ENCODE data around the gene MLST8. TPM values are rescaled to one million over a fixed set of nuclear protein-coding genes. Genes with fewer than 3 reads are reported as not detected.
A peak's percentile ranks its signal among the peaks of the same experiment; 100 is the strongest.

The MLST8 gene
- total RNA-seq, 1 experiment from 2014 or later: 53.1 TPM

DNA sequence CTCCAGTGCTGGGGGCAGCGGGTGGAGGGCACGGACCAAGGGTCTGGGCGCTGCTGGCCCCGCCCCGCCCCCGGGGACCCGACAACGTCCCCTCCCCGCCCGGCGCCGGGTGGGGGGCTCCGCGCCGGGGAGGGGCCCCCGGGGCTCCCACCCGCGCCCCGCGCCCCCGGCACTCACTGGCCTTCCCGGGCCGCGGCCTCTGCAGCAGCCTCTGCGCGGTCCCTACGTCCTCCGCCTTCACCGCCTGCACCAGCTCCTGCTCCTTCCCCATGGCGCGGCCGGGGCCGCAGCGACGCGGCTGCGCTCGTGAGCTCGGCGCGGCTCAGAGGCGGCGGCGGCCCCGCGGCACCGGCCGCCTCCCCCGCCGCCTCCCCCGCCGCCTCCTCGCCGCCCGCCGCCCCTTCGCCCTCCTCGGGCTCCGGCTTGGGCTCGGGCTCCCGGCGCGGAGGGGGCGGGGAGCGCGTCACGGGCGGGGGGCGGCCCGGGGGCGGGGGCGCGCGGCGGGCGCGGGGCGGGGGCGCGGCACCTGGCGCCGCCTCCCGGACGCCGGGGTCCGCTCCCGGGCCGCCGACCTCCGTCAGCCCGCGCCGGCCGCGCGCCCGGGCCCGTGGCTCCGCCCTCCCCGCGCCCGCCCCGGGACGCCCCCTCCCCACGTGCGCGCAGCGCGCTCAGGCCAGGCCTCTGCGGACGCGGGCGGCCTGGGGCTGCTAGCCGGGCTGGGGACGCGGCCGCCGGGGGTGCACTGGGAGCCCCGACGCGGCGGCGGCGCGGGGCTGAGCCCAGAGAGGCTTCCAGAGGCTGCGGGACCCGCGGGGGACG, 8.9 kb upstream of the MLST8 start, which contains the start of gene CASKIN1:
TSS of gene CASKIN1 (minus strand) at position 444 of the 819 bp plus-strand sequence. CDS start at position 271, 173 bp downstream.
- Mint-ChIP-seq H3K27ac (ENCODE audit: unreplicated experiment) (no peak within 1 kb of the TSS), H3K4me1 (ENCODE audit: low read depth, unreplicated experiment) (no peaks in the 10 kb centered on the region), H3K36me3 (ENCODE audit: insufficient read depth, unreplicated experiment) (no peaks in the 10 kb centered on the region), H3K9me3 (ENCODE audit: unreplicated experiment) (no peaks in the 10 kb centered on the region), H3K4me3 (ENCODE audit: unreplicated experiment) (peak within 1 kb of the TSS; percentile 69), H3K27me3 (ENCODE audit: insufficient read depth, unreplicated experiment) (no peaks in the 10 kb centered on the region)
- no peaks in the 10 kb centered on the region for H3K9me3 ChIP-seq
- no peaks in the 10 kb centered on the region for H3K36me3 ChIP-seq (ENCODE audit: control insufficient read depth, insufficient read depth, low read length)
- peak within 1 kb of the TSS; percentile 49 for H3K4me3 ChIP-seq (ENCODE audit: low read depth, low read length)
- ChIA-PET CTCF (interaction anchor here (1.2 to 3.8 kb wide), 2 partner anchors 56 to 73 kb away, joined by 4 to 29 read pairs; partner anchors contain the start of gene ECI1), POLR2A (no interaction called here)
- BruUV-seq (replicated peaks): no TSS peak
- DNase-seq: peak in 1 of 2 experiments; percentile 53
- TF ChIP-seq, protein P1, sequence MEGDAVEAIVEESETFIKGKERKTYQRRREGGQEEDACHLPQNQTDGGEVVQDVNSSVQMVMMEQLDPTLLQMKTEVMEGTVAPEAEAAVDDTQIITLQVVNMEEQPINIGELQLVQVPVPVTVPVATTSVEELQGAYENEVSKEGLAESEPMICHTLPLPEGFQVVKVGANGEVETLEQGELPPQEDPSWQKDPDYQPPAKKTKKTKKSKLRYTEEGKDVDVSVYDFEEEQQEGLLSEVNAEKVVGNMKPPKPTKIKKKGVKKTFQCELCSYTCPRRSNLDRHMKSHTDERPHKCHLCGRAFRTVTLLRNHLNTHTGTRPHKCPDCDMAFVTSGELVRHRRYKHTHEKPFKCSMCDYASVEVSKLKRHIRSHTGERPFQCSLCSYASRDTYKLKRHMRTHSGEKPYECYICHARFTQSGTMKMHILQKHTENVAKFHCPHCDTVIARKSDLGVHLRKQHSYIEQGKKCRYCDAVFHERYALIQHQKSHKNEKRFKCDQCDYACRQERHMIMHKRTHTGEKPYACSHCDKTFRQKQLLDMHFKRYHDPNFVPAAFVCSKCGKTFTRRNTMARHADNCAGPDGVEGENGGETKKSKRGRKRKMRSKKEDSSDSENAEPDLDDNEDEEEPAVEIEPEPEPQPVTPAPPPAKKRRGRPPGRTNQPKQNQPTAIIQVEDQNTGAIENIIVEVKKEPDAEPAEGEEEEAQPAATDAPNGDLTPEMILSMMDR (IDR thresholded peaks at IDR 0.05; ENCODE audit: insufficient read depth in 1 of 2, low read depth in 1 of 2, low read length in 1 of 2, severe bottlenecking in 1 of 2, unreplicated experiment in 1 of 2): no peak
- H3K4me1 ChIP-seq: peaks cover 9% of the 10 kb centered on the region
- intact Hi-C loops (cut with micrococcal nuclease; ENCODE audit: unreplicated experiment): no loop called here
- H3K27me3 ChIP-seq (replicated peaks; ENCODE audit: control insufficient read depth, insufficient read depth, low read length): no peaks in the 10 kb centered on the region

DNA sequence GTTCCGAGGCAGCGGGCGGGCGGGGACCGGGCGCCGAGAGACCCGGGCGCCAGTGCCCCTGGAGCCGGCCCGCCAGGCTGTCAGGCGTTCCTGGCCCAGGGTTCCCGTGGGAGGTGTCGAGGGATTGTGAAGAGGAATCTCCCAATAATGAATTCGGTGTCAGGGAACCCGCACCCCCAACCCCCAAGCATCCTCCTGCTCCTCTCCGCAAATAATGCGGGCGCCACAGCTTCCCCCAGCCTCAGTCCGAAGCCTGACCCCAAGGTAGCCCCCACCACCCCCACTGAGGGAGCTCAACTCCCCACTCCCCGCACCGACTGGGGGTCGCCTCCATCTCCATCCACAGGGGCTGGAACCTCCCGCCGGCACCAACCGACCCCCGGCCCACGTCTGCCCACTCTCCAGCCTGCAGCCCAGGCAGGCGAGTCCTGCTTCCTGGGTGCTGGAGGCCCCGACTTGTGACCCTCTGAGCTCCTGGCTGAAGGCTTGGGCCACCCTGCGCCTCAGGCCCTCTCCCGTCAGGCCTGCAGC, 8.2 kb upstream of the MLST8 start:
- no peaks in the 10 kb centered on the region for H3K9me3 ChIP-seq
- H3K36me3 ChIP-seq (ENCODE audit: control insufficient read depth, insufficient read depth, low read length): no peaks in the 10 kb centered on the region
- intact Hi-C loops (cut with micrococcal nuclease; ENCODE audit: unreplicated experiment): no loop called here
- Mint-ChIP-seq H3K9me3 (ENCODE audit: unreplicated experiment) (no peaks in the 10 kb centered on the region), H3K36me3 (ENCODE audit: insufficient read depth, unreplicated experiment) (peaks cover 3% of the 10 kb centered on the region), H3K4me3 (ENCODE audit: unreplicated experiment) (peak overlapping the region; percentile 69), H3K27ac (ENCODE audit: unreplicated experiment) (no peak overlapping the region), H3K4me1 (ENCODE audit: low read depth, unreplicated experiment) (no peaks in the 10 kb centered on the region), H3K27me3 (ENCODE audit: insufficient read depth, unreplicated experiment) (no peaks in the 10 kb centered on the region)
- peaks cover 9% of the 10 kb centered on the region for H3K4me1 ChIP-seq
- ChIA-PET CTCF (interaction anchor here (3.8 kb wide), 1 partner anchor 55 kb away, joined by 29 read pairs; the partner anchor contains the start of gene ECI1), POLR2A (no interaction called here)
- DNase-seq: no peak
- no peaks in the 10 kb centered on the region for H3K27me3 ChIP-seq (replicated peaks; ENCODE audit: control insufficient read depth, insufficient read depth, low read length)
- BruUV-seq (replicated peaks): no TSS peak
- TF ChIP-seq, protein P1 (IDR thresholded peaks at IDR 0.05; ENCODE audit: insufficient read depth in 1 of 2, low read depth in 1 of 2, low read length in 1 of 2, severe bottlenecking in 1 of 2, unreplicated experiment in 1 of 2): no peak
- H3K4me3 ChIP-seq (ENCODE audit: low read depth, low read length): peak overlapping the region; percentile 29

DNA sequence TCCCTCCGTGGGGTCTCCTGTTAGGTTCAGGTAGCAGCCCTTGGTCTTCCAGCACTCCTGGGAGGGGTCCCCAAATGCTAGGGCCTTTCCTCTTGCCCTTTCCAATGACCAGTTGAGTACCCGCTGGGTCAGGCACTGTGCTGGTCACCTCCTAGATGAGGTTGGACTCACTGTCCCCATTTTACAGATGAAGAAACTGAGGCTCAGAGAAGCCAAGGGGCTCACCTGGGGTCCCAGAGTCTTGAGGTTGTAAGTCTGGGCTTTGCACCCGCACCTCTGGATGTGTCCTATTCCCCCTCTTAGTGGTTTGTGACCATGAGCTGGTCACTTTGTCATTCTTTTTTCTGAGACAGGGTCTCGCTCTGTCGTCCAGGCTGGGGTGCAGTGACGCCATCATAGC, 7.5 kb upstream of the MLST8 start:
- DNase-seq: no peak
- intact Hi-C loops (cut with micrococcal nuclease; ENCODE audit: unreplicated experiment): no loop called here
- Mint-ChIP-seq H3K27me3 (ENCODE audit: insufficient read depth, unreplicated experiment) (no peaks in the 10 kb centered on the region), H3K4me1 (ENCODE audit: low read depth, unreplicated experiment) (no peaks in the 10 kb centered on the region), H3K27ac (ENCODE audit: unreplicated experiment) (no peak overlapping the region), H3K4me3 (ENCODE audit: unreplicated experiment) (peak overlapping the region; percentile 69), H3K36me3 (ENCODE audit: insufficient read depth, unreplicated experiment) (peaks cover 7% of the 10 kb centered on the region), H3K9me3 (ENCODE audit: unreplicated experiment) (no peaks in the 10 kb centered on the region)
- Histone ChIP-seq H3K27me3 (replicated peaks; ENCODE audit: control insufficient read depth, insufficient read depth, low read length) (no peaks in the 10 kb centered on the region), H3K36me3 (ENCODE audit: control insufficient read depth, insufficient read depth, low read length) (no peaks in the 10 kb centered on the region), H3K4me1 (peaks cover 9% of the 10 kb centered on the region), H3K9me3 (no peaks in the 10 kb centered on the region), H3K4me3 (ENCODE audit: low read depth, low read length) (no peak overlapping the region)
- POLR2A ChIA-PET: no interaction called here
- BruUV-seq (replicated peaks): no TSS peak
- CTCF ChIA-PET: interaction anchor here (3.8 kb wide), 1 partner anchor 54 kb away, joined by 29 read pairs; the partner anchor contains the start of gene ECI1
- TF ChIP-seq, protein P1 (IDR thresholded peaks at IDR 0.05; ENCODE audit: insufficient read depth in 1 of 2, low read depth in 1 of 2, low read length in 1 of 2, severe bottlenecking in 1 of 2, unreplicated experiment in 1 of 2): no peak

Measured in Caco-2 (cell line).